Fibroblast of upper back skin (primary cell): ENCODE data around the gene CDKN2B-AS1.
A peak's percentile ranks its signal among the peaks of the same experiment; 100 is the strongest.

ENCODE experiments used
- DNase-seq: peaks from one replicate; pipeline ENCODE4 v3.0.0-alpha.2; 2013

The CDKN2B-AS1 gene

GRCh38 chr9:21982861-21983560, 11.6 kb upstream of the CDKN2B-AS1 start:
- DNase-seq, result no peak

GRCh38 chr9:21983561-21983935, 11.0 kb upstream of the CDKN2B-AS1 start:
- DNase-seq, result no peak

GRCh38 chr9:21984101-21984500, 10.5 kb upstream of the CDKN2B-AS1 start:
- no peak for DNase-seq

- DNase-seq, result no peak
Measured at GRCh38 chr9:21985964-21986667, 8.5 kb upstream of the CDKN2B-AS1 start.

GRCh38 chr9:21988056-21988990, 6.3 kb upstream of the CDKN2B-AS1 start:
- DNase-seq, result no peak

GRCh38 chr9:21989440-21990189, 5.0 kb upstream of the CDKN2B-AS1 start:
- DNase-seq, result no peak

GRCh38 chr9:21991072-21991959, 3.3 kb upstream of the CDKN2B-AS1 start:
- DNase-seq, result no peak

- DNase-seq, result no peak
Measured at GRCh38 chr9:21993007-21993406, 1.6 kb upstream of the CDKN2B-AS1 start.

GRCh38 chr9:21993893-21994555, 567 bp upstream of the CDKN2B-AS1 start, which contains the start of gene CDKN2A:
CDKN2A (minus strand) TSS chr9:21994392.
- no peak for DNase-seq

- peak; percentile 48 for DNase-seq
Measured at GRCh38 chr9:21995006-21995665, 545 bp downstream of the CDKN2B-AS1 start.

- DNase-seq, result no peak
Measured at GRCh38 chr9:21995666-21996398, 1.2 kb downstream of the CDKN2B-AS1 start.

- no peak for DNase-seq
Measured at GRCh38 chr9:21996438-21996837, 1.8 kb downstream of the CDKN2B-AS1 start.

- no peak for DNase-seq
Measured at GRCh38 chr9:21996858-21997257, 2.3 kb downstream of the CDKN2B-AS1 start.

- DNase-seq, result no peak
Measured at GRCh38 chr9:21997480-21997879, 2.9 kb downstream of the CDKN2B-AS1 start.

- no peak for DNase-seq
Measured at GRCh38 chr9:21998026-21998425, 3.4 kb downstream of the CDKN2B-AS1 start.

- DNase-seq, result no peak
Measured at GRCh38 chr9:22002038-22002437, 7.4 kb downstream of the CDKN2B-AS1 start.

- peak; percentile 12 for DNase-seq
Measured at GRCh38 chr9:22005021-22005701, 10.6 kb downstream of the CDKN2B-AS1 start.

GRCh38 chr9:22005702-22006606, 11.4 kb downstream of the CDKN2B-AS1 start:
- DNase-seq, result peak; percentile 39
